CD4-positive, alpha-beta T cell treated with Interleukin-17A for 1 hour (primary cell): ENCODE data around the gene SPTBN1.

ENCODE experiments used
- DNase-seq: peaks from one replicate; pipeline ENCODE4 v3.0.0-alpha.2; 2020

SPTBN1 gene

DNA sequence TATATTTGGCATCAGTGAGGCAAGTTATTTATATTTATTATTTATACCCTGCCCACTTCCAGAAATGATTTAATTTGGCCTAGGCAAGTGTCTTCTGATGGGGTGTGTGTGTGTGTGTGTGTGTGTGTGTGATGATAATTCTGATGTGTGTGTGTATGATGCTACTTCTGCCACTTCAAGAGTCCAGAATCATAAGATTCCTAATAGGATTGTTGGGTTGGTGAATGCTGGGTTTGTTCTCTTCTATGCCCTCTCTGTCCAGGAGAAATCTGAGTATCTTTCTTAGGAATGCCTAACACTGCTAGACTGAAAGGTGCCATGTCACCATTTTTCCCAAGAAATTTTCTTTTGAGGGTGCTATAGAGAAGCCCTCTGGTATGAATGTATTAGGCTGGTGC, 122.5 kb downstream of the SPTBN1 start:
- DNase-seq: no peak

DNA sequence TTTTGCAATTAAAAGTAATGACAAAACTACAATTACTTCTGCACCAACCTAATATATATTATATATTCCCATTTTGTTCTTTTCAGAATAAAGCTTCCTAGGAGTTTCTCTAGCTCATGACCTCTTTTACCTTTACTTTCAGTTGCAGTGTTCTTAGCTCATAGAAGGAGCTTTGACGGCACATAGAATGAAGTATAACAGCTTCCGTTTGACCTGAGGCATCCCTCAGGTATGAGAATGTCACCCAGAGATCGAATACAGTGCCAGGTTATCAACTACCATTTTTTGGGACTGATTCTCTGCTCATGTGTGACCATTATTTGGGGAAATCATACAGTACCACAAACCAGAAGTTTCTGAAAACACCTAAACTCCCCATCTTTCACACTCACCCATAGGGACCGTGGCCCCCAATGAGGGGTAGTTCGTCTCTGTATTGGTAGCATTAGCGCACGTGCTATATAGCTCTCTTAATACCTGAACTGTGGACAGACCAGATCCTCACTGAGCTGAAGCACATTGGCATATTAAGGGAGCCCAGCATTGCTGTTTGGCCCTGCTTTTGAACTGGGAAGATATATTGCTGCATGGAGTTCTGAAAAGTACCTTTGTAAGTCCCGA, 123.0 kb downstream of the SPTBN1 start:
- DNase-seq: no peak

- peak; percentile 77 for DNase-seq
These were observed 123.8 kb downstream of the SPTBN1 start for GRCh38 chr2:54579682-54580620.

DNA sequence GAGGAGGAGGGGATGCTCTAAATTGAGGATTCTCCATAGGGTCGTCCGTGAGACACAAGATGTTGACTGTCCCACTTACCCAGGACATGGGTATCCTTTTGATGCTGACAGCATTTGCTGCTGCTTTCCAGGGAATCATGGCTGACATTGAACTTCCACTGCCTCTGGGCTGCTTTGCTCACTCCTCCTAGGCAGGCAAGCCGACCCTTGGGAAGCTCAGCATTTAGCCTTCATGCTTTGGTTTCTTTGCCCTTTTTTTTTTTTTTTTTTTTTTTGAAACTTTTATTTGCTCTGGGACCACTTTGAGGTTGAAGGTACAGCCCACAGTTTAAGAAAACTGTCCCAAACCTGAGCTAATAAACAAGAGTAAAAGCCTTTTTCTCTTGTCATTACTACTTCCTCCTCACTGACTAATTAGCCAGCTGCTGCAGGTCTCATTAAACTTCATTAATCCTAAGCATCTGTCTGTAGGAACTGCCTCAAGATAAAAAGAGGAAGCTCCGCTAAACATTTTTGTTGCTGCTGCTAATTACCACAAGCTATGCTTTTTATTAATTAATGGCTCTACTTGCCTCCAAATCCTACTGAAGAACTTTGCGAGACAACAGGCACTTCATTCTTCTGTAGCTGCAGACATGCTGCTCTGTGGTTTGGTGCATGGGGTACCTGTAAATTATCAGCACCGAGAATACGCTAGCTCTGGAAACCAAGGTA, 125.4 kb downstream of the SPTBN1 start:
- no peak for DNase-seq

DNA sequence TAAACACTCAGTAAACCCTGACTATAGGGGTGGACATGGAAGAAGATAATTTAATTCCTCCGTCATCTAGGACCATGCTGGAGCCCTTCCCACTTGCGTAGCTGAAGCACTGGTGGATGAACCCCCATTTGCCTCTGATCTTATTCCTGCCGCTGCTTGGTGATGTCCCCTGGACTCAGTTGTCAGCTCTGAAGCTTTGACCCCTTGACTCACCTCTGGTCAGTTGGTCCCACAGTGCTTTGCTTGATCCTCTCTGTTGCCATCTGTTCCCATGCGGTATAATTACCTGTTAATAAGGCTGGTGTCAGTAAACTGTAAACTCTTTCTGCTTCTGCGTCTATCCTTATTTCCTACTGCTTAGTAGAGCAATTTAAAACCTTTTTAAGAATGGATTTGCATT, 126.9 kb downstream of the SPTBN1 start:
- no peak for DNase-seq

DNA sequence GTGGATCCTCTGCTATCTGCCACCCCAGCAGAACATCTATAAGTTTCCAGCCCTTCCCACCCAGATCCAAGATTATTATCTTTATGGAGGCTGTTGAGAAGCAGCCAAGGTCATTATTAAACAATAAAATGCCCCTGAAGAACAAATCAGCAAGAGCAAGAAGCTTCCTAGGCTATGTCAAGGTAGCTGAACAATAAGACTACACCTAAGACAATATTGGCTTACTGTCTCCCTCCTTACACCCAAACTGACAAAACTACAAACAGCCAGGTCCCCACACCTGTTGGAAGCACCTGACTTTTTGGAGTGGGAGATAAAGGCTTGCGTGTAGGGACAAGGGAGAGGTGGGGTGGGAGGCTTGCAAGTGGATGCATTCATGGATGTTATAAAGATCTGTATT, 128.5 kb downstream of the SPTBN1 start:
- no peak for DNase-seq

GRCh38 chr2:54585136-54585733, 129.1 kb downstream of the SPTBN1 start:
- no peak for DNase-seq

DNA sequence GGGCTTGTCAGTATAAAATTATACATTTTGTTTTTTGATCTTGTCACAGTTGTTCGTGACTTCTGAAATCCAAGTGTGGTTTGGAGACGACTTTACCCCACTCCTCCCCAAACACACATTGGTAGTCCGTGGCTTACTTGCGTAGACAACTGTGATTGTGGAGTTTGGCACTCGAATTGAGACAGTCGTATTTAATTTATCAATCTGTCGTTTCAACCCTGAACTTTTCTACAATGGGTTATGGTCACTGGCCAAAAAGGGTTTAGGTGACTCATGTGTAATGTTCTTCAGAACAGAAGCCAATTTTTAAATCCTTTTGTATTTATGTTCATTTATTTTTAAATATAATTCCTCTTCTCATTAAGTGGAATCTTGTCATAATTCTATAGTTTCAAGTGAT, 129.9 kb downstream of the SPTBN1 start:
- DNase-seq: no peak

DNA sequence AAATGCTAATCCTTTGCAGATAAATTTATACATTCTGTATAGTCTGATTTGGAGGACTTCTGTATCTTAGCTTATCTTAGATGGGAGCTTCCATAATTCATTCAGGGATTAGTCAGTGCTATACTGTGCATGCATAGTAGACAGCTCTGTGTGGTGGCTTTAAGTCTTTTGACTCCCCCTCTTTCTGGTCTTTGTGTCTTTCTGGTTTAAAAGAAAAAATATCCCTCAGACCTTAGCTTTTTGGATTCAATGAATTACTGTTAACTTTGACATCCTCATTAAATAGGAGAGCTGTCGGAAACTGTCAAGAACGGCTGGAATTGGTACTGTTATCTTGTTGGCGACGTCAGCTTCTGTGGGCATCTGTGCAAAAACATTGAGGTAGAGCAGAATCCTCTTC, 130.4 kb downstream of the SPTBN1 start:
- DNase-seq: no peak

DNA sequence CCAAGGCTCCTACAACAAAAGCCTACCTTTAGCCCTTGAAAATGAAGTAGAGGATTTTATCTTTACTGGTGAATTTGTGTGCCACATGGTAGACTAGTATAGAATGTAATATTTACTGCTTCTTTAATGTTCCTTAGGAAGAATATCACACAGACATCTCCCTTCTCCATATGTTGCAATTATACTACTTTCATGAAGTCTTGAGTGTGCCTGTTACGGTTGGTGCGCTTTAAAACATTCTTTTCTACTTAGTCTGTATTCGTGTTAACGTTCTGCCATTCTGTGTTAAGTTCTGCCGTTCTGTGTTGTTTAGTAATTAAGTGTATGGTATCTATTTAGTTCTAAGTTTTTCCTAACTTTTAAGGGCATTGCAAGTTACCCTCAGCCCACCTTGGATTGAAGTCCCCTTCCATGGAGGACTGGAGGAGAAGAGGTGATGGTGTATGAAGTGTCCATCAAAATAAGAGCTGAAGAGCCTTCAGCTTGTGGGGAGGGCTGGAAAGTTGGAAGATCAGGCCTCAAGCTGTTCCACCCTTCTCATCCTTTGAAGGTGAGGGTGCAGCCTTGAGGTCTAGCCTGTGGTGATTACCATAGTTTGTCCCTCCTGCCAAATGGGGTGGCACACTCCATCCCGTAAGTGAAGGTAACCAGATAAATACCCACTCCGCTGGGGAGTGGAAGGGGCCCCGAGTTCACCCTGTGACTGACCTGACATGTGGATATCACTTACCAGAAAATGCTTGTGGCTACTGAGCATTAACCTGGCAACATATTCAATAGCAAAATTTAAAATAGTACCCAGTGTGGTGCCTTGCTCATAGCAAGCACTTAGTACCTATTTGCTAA, 131.3 kb downstream of the SPTBN1 start:
- DNase-seq: no peak

DNA sequence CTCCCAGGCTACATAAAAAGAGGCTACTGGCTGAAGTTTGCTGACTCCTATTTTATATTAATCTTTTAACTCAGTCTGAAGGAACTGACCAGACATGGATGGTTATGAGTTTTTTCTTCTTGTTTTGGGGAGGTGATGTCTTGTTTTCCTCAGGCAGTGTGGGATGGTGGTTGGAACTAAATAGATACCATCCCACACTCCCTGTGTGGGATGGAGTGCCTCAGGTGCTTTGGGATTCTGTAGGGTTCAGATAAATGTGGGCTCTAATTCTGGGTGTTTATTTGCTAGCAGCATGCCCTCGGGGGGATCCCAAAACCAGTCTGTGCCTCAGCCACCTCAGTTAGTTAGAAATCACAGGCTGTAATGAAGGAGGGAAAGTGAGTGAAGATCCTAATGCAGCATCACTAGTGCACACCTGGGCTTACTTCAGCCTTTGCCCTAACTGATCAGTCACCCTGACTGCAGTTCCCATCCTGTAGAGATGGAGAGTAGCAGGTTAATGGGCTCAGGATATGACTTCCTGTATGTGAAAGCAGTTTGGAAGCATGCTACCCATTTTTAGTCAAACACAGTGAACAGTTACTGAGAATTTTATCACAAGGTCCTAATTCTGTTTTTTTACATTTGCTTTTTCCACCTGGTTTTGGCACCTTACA, 132.2 kb downstream of the SPTBN1 start:
- DNase-seq: no peak

- DNase-seq: no peak
These were observed 132.9 kb downstream of the SPTBN1 start for GRCh38 chr2:54589038-54589339.

- peak; percentile 69 for DNase-seq
These were observed 133.5 kb downstream of the SPTBN1 start for GRCh38 chr2:54589340-54590215.

GRCh38 chr2:54590216-54591120, 134.3 kb downstream of the SPTBN1 start:
- DNase-seq: no peak

DNA sequence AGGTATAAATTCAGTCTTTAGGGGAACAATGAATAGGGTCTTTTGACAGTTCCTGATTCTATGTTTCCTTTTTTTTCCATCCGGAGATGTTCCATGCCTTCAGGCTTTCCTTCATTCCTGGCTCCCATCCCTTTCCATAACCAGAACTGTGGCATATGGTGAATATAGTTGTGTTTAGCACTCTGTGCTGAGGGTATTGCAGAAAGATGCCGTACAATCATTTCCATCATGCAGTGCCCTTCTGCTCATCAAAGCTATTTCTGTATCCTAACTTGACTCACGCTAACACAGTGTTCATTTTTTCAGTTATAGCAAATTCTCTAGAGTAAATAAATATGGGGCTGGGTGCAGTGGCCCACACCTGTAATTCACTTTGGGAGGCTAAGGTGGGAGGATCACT, 135.4 kb downstream of the SPTBN1 start:
- no peak for DNase-seq

- no peak for DNase-seq
These were observed 137.1 kb downstream of the SPTBN1 start for GRCh38 chr2:54593249-54593648.

DNA sequence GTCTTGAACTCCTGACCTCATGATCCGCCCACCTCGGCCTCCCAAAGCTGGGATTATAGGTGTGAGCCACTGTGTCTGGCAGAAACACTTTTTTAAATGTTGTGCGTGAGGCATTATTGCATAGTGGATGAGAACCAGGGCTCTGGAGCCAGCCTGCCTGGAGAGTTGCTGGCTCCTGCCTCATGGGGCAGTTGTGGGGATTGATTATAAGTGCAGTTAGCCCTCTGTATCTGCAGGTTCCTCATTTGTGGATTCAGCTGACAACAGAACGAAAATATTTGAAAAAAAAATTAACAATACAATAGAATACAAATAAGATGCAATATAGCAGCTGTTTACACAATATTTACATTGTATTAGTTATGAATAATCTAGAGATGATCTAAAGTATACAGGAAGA, 137.9 kb downstream of the SPTBN1 start:
- no peak for DNase-seq

GRCh38 chr2:54595161-54595803, 139.2 kb downstream of the SPTBN1 start:
- no peak for DNase-seq
